ENCODE data around the gene ZNF410. TPM values are rescaled to one million over a fixed set of nuclear protein-coding genes. Genes with fewer than 3 reads are reported as not detected.

ZNF410 gene
- total RNA-seq, 3 donors from 2014 or later (not counting 1 experiment from before 2014, with no cell fraction given), result 111 to 118 (median 113) TPM

- ATAC-seq (peak; percentile 93 to 97 (median 95)), DNase-seq (peak; percentile 86 to 97)
- no peaks in the 10 kb centered on the region for H3K9me3 Mint-ChIP-seq
- intact Hi-C loops (cut with micrococcal nuclease), result loop anchor here (1.0 kb wide), 1 partner anchor 35 kb away; the partner anchor contains the start of gene ZNF410
- peak within 1 kb of the TSS; percentile 97 for H3K4me3 Mint-ChIP-seq
- Histone ChIP-seq H3K27me3 (ENCODE audit: control insufficient read depth, insufficient read depth, low read length) (no peaks in the 10 kb centered on the region), H3K36me3 (ENCODE audit: control insufficient read depth, insufficient read depth, low read length) (no peaks in the 10 kb centered on the region), H3K4me3 (ENCODE audit: low read length) (peak within 1 kb of the TSS; percentile 55), H3K4me1 (ENCODE audit: control insufficient read depth, insufficient read depth, low read length) (peaks cover 14% of the 10 kb centered on the region), H3K9me3 (ENCODE audit: control insufficient read depth, insufficient read depth, low read length) (no peaks in the 10 kb centered on the region), H3K27ac (ENCODE audit: low read length) (peak within 1 kb of the TSS; percentile 83)
- H3K36me3 Mint-ChIP-seq, result no peaks in the 10 kb centered on the region
- H3K27me3 Mint-ChIP-seq (ENCODE audit: low read depth in 2 of 2), result peaks cover 0 to 2% of the 10 kb centered on the region in 2 donors
- H3K4me1 Mint-ChIP-seq, result peaks cover 20 to 21% of the 10 kb centered on the region in 2 donors
- no peak for TF ChIP-seq CTCF (IDR thresholded peaks at IDR 0.05)
- 2% methylated on average over 51 of the region's 51 CpGs for WGBS (ENCODE audit: insufficient coverage)
- H3K27ac Mint-ChIP-seq, result peak within 1 kb of the TSS; percentile 97 to 99
Measured at GRCh38 chr14:73851567-73852382, 34.9 kb upstream of the ZNF410 start, which contains the start of gene PTGR2. Gene PTGR2, plus strand, starts transcription at chr14:73851831. Its CDS starts 7,032 bp downstream, at chr14:73858863.

- DNase-seq, result no peak
- Mint-ChIP-seq H3K27me3 (ENCODE audit: low read depth in 2 of 2) (no peaks in the 10 kb centered on the region), H3K9me3 (no peaks in the 10 kb centered on the region), H3K36me3 (no peaks in the 10 kb centered on the region), H3K27ac (no peak overlapping the region), H3K4me3 (no peak overlapping the region), H3K4me1 (no peaks in the 10 kb centered on the region)
- no peak overlapping the region for H3K4me3 ChIP-seq (ENCODE audit: low read length)
- no peaks in the 10 kb centered on the region for H3K4me1 ChIP-seq (ENCODE audit: control insufficient read depth, insufficient read depth, low read length)
- intact Hi-C loops (cut with micrococcal nuclease), result no loop called here
- H3K9me3 ChIP-seq (ENCODE audit: control insufficient read depth, insufficient read depth, low read length), result no peaks in the 10 kb centered on the region
- no peak for ATAC-seq
- H3K27ac ChIP-seq (ENCODE audit: low read length), result no peak overlapping the region
- no peaks in the 10 kb centered on the region for H3K27me3 ChIP-seq (ENCODE audit: control insufficient read depth, insufficient read depth, low read length)
- TF ChIP-seq CTCF (IDR thresholded peaks at IDR 0.05), result no peak
- H3K36me3 ChIP-seq (ENCODE audit: control insufficient read depth, insufficient read depth, low read length), result no peaks in the 10 kb centered on the region
Measured at GRCh38 chr14:73859145-73859544, 27.5 kb upstream of the ZNF410 start.

- H3K9me3 ChIP-seq (ENCODE audit: control insufficient read depth, insufficient read depth, low read length), result no peaks in the 10 kb centered on the region
- no peaks in the 10 kb centered on the region for H3K27me3 ChIP-seq (ENCODE audit: control insufficient read depth, insufficient read depth, low read length)
- H3K9me3 Mint-ChIP-seq, result no peaks in the 10 kb centered on the region
- H3K36me3 ChIP-seq (ENCODE audit: control insufficient read depth, insufficient read depth, low read length), result no peaks in the 10 kb centered on the region
- DNase-seq (no peak), ATAC-seq (no peak)
- no peak overlapping the region for H3K27ac ChIP-seq (ENCODE audit: low read length)
- H3K4me1 Mint-ChIP-seq, result no peaks in the 10 kb centered on the region
- H3K4me3 ChIP-seq (ENCODE audit: low read length), result no peak overlapping the region
- H3K4me1 ChIP-seq (ENCODE audit: control insufficient read depth, insufficient read depth, low read length), result no peaks in the 10 kb centered on the region
- intact Hi-C loops (cut with micrococcal nuclease), result no loop called here
- no peaks in the 10 kb centered on the region for H3K27me3 Mint-ChIP-seq (ENCODE audit: low read depth in 2 of 2)
- H3K36me3 Mint-ChIP-seq, result no peaks in the 10 kb centered on the region
- H3K4me3 Mint-ChIP-seq, result no peak overlapping the region
- 95% methylated on average over 5 of the region's 5 CpGs for WGBS (ENCODE audit: insufficient coverage)
- H3K27ac Mint-ChIP-seq, result no peak overlapping the region
- TF ChIP-seq CTCF (IDR thresholded peaks at IDR 0.05), result no peak
Measured at GRCh38 chr14:73861073-73861472, 25.6 kb upstream of the ZNF410 start.

All from natural killer cell (primary cell).